Measurements from ENCODE around the gene RPP30. TPM values are rescaled to one million over a fixed set of nuclear protein-coding genes. Genes with fewer than 3 reads are reported as not detected.
A peak's percentile ranks its signal among the peaks of the same experiment; 100 is the strongest.

The RPP30 gene
- total and polyA plus RNA-seq, 2 of the 13 experiments (the other 11 are each of a cell fraction or from before 2014, with no cell fraction given): 27.1 to 65.0 TPM

GRCh38 chr10:90930070-90930837, 58.5 kb downstream of the RPP30 start (continued):
- no peak for TF ChIP-seq TFE3 (CRISPR knock-in tag; IDR thresholded peaks at IDR 0.05)
- no peak for TF ChIP-seq HOXD1 (CRISPR knock-in tag; IDR thresholded peaks at IDR 0.05)
- peak; percentile 82; the same call in 1 of the 2 replicates for TF ChIP-seq SIX4 (CRISPR knock-in tag; IDR thresholded peaks at IDR 0.05)
- peak; percentile 34; the same call in 1 of the 2 replicates for TF ChIP-seq ARID5B (CRISPR knock-in tag; IDR thresholded peaks at IDR 0.05)
- TF ChIP-seq SRF (IDR thresholded peaks at IDR 0.05; ENCODE audit: low read depth, low read length): 0 out of 2 replicates have a peak, but pooled peaks have one; percentile 8
- TF ChIP-seq ZNF75D (CRISPR knock-in tag; IDR thresholded peaks at IDR 0.05; ENCODE audit: borderline replicate concordance): no peak
- TF ChIP-seq SIX1 (CRISPR knock-in tag; IDR thresholded peaks at IDR 0.05; ENCODE audit: borderline replicate concordance): peak; percentile 89
- TF ChIP-seq TFDP1 (CRISPR knock-in tag; IDR thresholded peaks at IDR 0.05; ENCODE audit: borderline replicate concordance): no peak
- TF ChIP-seq HDAC2 (CRISPR knock-in tag; IDR thresholded peaks at IDR 0.05): peak; percentile 20; the same call in 1 of the 2 replicates
- TF ChIP-seq XRCC5 (optimal IDR thresholded peaks at IDR 0.05; ENCODE audit: low read length): no peak
- TF ChIP-seq SOX13 (IDR thresholded peaks at IDR 0.05): no peak
- peak in 1 of 2 experiments; percentile 21; a peak in 1 of 4 replicates for TF ChIP-seq SOX13 (CRISPR knock-in tag; conservative IDR thresholded peaks at IDR 0.05 in 1 of 2, IDR thresholded peaks at IDR 0.05 in 1 of 2)
- TF ChIP-seq ZMYM4 (CRISPR knock-in tag; IDR thresholded peaks at IDR 0.05): no peak
- no peak for TF ChIP-seq ZNF7 (CRISPR knock-in tag; IDR thresholded peaks at IDR 0.05)
- no peak for TF ChIP-seq ETV5 (CRISPR knock-in tag; IDR thresholded peaks at IDR 0.05; ENCODE audit: borderline replicate concordance)
- TF ChIP-seq ZSCAN31 (CRISPR knock-in tag; IDR thresholded peaks at IDR 0.05; ENCODE audit: low read depth): 0 out of 2 replicates have a peak, but pooled peaks have one; percentile 37
- TF ChIP-seq HMG20A (CRISPR knock-in tag; IDR thresholded peaks at IDR 0.05; ENCODE audit: borderline replicate concordance): peak; percentile 27; the same call in 1 of the 2 replicates
- peak; percentile 21; the same call in 1 of the 2 replicates for TF ChIP-seq PATZ1 (CRISPR knock-in tag; IDR thresholded peaks at IDR 0.05)
- no peak for TF ChIP-seq ZNF891 (CRISPR knock-in tag; IDR thresholded peaks at IDR 0.05)
- TF ChIP-seq POLR2A (IDR thresholded peaks at IDR 0.05; ENCODE audit: insufficient read depth in 1 of 2, low read depth in 2 of 2, low read length in 2 of 2): peak in 1 of 2 experiments; percentile 42; a peak in 2 of 4 replicates

Measured in HepG2 (cell line).